Activated naive CD4-positive, alpha-beta T cell treated with Interleukin-2 at 50 U/mL for 16 hours (primary cell): ENCODE results near the gene IFNA6.
"Not testable (repeated sequence)": the region's sequence is repeated elsewhere in the genome, so short reads cannot be mapped to it uniquely, and the experiment has no call there.

Experiments
- DNase-seq: peaks from one replicate; pipeline ENCODE4 v3.0.0-alpha.2; 2020

IFNA6 gene

GRCh38 chr9:21350787-21351186, at the start of gene IFNA6:
Gene IFNA6, minus strand, starts transcription at chr9:21350887. Its CDS starts 0 bp downstream, at chr9:21350887.
- no peak for DNase-seq

DNA sequence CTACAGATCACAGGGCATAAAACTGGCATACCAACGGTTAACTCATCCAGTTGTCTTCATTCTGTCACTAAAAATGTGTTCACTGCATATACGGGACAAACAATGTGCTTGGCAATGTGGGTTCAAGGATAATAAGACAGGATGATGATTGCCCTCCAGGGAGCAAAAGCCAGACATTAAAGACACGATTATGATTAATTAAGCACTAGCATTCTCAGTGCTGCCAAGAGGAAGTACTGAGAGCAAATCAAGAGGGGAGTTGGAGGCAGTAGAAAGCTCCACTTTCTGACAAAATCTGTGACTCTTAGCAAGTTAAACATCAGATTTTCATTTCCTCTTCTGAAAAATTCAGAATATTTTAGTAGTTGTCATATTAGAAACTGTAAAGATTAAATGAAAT, 49.3 kb upstream of the IFNA6 start:
- no peak for DNase-seq

GRCh38 chr9:21398955-21399489, 48.3 kb upstream of the IFNA6 start:
- no peak for DNase-seq

GRCh38 chr9:21395778-21396717, 45.4 kb upstream of the IFNA6 start:
- peak; percentile 66 for DNase-seq

GRCh38 chr9:21392270-21392669, 41.6 kb upstream of the IFNA6 start:
- DNase-seq: no peak

DNA sequence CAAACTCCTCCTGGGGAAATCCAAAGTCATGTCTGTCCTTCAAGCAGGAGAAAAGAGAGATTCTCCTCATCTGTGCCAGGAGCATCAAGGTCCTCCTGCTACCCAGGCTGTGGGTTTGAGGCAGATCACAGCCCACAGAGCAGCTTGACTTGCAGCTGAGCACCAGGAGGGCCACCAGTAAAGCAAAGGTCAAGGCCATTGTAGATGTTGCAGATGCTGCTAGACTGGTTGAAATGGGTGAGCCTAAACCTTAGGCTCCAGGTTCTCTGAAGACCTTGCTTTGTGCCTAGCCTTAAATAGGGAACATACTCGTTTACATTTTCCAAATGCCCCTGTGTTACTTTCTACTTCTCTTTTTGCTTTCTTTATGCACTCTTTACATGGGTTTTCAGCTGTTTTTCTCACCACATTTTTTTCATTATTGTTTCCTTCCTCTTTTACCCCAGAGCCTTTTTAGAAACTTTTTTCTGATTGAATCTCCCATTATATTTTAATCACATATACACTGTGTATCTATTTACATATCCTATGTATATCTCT, 34.5 kb upstream of the IFNA6 start, which contains the start of gene IFNA2:
Gene IFNA2 (minus strand): TSS at position 268 of the 540 bp plus-strand sequence. CDS start 69 bp downstream, at position 199.
- DNase-seq: no peak

- DNase-seq: no peak
Measured at GRCh38 chr9:21383627-21384026, 32.9 kb upstream of the IFNA6 start.

DNA sequence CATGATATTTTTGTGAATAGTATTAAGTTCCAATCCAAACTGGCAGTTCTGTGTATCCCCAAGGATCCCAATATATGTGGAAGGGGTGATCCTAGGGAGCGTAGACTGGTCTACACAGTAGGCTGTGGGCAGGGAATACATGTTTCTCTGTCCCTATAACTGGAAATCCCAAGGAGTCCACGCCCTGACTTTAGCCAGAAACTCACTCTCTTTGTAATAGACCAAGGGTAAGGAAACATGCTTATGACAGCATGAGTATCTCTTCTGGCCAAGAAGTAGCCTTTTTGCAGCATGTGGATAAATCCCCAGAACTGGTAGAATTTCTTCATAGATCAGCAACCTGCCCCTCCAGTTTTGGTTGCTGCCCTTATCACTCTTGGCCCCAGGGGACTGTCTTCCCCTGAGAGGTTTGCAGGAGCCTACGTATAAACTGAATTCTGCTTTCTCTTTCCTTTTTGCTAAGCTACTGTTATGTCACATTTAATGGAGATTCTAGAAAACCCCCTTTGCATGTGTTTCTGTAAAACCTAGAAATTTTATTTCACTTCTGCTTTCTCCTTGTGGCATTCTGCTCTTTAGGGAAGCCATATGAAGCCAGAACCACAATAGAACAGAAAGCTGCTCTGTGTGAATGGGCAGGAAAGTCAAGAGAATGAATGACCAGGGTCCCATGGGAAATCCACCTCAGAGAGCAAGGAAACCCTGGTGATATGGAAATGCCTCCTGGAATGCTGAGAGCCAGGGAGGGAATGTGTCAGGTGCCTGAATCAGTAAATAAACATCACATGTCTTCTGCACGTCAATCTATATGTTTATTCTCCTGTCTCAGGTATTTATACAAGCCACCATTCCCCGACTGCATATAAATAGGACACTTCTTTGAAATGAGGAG, 31.0 kb upstream of the IFNA6 start:
- no peak for DNase-seq

DNA sequence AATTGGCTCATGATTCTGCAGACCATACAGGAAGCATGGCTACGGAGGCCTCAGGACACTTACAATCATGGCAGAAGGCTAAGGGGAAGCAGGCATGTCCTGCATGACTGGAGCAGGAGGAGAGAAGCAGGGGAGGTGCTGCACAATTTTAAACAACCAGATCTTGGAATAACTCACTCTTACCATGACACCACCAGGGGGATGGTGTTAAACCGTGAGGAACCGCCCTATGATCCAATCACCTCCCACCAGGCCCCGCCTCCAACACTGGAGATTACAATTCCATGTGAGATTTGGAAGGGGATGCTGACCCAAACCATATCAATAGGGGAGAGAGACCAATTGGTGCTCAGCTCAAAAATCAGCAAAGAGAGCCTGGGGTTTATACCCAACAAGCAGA, 20.8 kb upstream of the IFNA6 start:
- not testable (repeated sequence) for DNase-seq

GRCh38 chr9:21367957-21368356, 17.3 kb upstream of the IFNA6 start, which contains the start of gene IFNA13:
Gene IFNA13, minus strand, starts transcription at chr9:21368057. Its CDS starts 47 bp downstream, at chr9:21368010.
- DNase-seq: no peak

GRCh38 chr9:21367169-21367568, 16.5 kb upstream of the IFNA6 start:
- not testable (repeated sequence) for DNase-seq

DNA sequence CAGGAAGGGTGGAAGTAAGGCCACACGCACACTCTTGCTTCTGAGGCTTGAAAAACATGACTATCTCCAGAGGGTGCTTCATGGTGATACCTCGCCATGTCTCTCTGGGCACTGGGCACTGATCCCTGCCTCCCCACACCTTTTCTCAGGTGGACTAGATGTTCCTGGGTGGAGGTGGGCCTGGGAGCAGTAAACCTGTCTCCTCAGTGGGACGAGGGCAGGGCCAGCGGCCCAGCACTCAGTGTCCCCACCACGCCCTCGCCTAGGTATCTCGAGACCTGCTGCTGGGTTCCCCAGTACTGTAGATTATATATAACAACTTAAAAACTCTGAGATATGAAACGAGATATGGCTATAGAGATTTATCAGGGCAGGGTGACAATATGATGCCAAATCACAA, 11.6 kb upstream of the IFNA6 start:
- DNase-seq: no peak

- no peak for DNase-seq
Measured at GRCh38 chr9:21357479-21358460, 7.1 kb upstream of the IFNA6 start.

DNA sequence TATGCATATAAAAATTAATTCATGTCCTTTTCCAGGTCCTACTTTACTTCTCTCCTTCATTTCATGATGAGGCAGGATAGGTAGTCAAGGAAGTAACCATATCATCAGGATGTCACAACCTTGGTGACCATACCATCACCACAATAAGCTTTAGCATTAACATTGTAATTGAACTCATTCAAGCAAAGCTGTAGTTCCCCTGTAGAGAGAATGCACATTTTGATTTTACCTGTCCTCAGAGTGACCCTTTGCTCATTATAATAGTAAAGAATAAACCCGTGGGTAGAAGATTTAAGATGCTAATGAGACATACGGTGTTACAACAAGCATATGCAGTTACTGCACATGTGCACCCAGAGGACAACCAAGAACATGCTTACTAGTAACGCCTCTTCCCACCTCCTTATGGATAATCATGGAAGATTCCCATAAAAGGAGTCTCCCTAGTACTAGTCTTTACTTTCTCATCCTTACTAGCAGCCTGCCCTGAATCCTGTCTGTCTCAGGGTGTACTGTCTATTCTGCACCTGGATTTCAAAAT, 2.2 kb downstream of the IFNA6 start:
- no peak for DNase-seq

- DNase-seq: no peak
Measured at GRCh38 chr9:21340735-21341134, 10.0 kb downstream of the IFNA6 start.

DNA sequence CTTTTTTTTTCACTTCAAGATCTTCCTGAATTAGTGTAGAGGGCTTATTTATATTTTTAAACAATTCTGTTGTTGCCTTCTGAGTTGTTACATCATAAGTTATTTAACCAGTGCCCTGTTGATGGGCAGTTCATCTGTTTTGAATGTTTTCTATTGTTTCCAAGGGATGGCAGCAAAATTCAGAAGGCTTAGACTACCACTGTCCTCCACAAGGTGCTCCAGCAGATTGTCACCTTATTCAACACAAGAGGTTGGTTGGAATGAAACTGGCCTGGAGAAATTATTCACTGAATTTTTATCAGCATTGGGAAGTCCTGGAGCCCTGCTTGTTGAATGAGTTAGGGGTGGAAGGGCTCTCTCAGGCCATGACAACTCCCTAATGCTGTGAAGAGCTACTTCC, 14.2 kb downstream of the IFNA6 start:
- no peak for DNase-seq

DNA sequence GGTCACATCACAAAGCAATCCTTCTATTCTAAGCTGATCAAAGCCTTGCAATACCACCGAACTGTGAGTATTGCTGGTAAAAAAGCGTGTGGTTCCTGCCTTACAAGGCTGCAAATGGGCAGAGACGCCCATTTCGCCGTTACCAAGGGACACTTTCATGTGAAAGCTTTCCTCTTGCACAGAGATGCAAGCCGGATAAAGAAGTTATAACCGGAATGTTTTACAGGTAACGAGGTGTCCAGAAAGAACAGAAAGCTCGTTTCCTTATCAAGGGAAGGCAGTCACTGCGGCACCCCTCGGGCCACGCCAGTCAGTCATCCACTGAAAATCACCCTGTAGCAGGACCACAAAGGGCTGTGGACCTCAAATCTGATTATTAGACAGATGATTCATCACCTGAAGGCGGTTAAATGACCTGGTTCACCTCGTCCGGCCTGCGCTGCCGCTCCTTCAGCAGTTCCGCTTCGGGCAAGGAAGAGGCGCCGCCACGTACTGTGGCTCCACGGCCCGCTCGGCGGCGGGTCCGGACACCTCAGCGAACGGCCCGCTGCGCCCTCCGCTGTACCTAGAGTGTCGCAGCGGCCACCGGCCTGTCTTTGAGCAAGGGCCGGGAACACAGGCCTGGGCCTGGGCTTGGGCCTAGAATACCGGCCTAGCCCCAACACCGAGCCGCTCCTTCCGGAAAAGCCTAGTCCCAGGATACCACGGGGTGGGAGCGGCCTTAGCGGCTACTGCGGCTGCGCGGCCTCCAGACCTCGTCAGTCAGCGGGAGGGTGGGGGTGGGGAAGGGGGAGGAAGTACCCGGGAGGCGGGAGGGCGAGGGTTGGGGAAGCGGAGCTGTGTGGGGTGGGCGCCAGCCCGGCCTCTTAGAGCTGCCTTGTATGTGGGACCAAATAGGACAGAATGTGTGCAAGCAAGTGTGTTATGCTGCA, 15.7 kb downstream of the IFNA6 start, which contains the start of gene KLHL9:
Gene KLHL9 (minus strand): TSS at position 704 of the 932 bp plus-strand sequence. CDS start 545 bp downstream, at position 159.
- peak; percentile 86 for DNase-seq

DNA sequence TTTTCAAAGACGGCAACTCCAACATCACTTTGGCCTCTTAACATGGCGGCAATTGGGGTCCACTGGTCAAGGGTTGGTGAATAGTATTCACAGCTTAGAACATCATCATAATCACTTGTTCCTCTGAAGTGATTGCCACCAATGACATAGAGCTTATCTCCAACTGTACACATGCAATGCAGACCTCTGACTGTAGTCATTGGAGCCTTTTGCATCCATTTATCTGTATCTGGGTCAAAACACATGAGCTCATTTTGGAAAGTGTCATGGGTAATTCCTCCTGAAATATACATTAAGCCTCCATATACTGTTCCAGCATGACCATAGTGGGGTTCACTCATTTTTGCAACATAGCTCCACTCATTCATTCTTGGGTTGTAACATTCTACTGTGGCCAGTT, 17.5 kb downstream of the IFNA6 start:
- DNase-seq: no peak

GRCh38 chr9:21331676-21332402, 18.8 kb downstream of the IFNA6 start:
- no peak for DNase-seq
